GM12874 (cell line): ENCODE measurements around the gene NACC1.

Experiments used
- CTCF ChIP-seq: IDR thresholded peaks from 2 replicates; pipeline ENCODE4 v1.5.1; 2011; ENCODE audit warnings: low read depth, mild to moderate bottlenecking, control low read depth, low read length, moderate library complexity; ENCODE audit not compliant: insufficient read depth

The NACC1 gene

GRCh38 chr19:13110099-13110610 lies 7.9 kb upstream of the NACC1 start:
- TF ChIP-seq CTCF = no peak

- no peak for TF ChIP-seq CTCF
These were observed 5.5 kb upstream of the NACC1 start for GRCh38 chr19:13112555-13112954.

- no peak for TF ChIP-seq CTCF
These were observed 2.2 kb upstream of the NACC1 start for GRCh38 chr19:13115936-13116281.

- TF ChIP-seq CTCF = no peak
These were observed 1.5 kb upstream of the NACC1 start, which contains the start of gene TRMT1 for GRCh38 chr19:13116282-13117175. Gene TRMT1, minus strand, starts transcription at chr19:13116740. Its CDS starts 341 bp downstream, at chr19:13116399.

- TF ChIP-seq CTCF = no peak
These were observed 790 bp upstream of the NACC1 start for GRCh38 chr19:13117176-13117771.

- TF ChIP-seq CTCF = no peak
These were observed 545 bp downstream of the NACC1 start for GRCh38 chr19:13118424-13119193.

- no peak for TF ChIP-seq CTCF
These were observed 1.6 kb downstream of the NACC1 start for GRCh38 chr19:13119627-13120026.
